NCI-H524 treated with DMSO at 0.1 percent for 48 hours (cell line): Measurements from ENCODE around the gene CLRN3.

Experiments used
- DNase-seq: peaks from one replicate; lab custom pipeline; 2025; lab: John Stamatoyannopoulos, UW

Gene CLRN3

GRCh38 chr10:127919418-127920271 is 26.9 kb upstream of the CLRN3 start:
- no peak for DNase-seq

- DNase-seq: no peak
These were observed 25.8 kb upstream of the CLRN3 start for GRCh38 chr10:127918572-127918971.

GRCh38 chr10:127916826-127917225 is 24.1 kb upstream of the CLRN3 start:
- DNase-seq: no peak

GRCh38 chr10:127915324-127915723 is 22.6 kb upstream of the CLRN3 start:
- DNase-seq: no peak

- DNase-seq: no peak
These were observed 20.6 kb upstream of the CLRN3 start for GRCh38 chr10:127913368-127913759.

- DNase-seq: no peak
These were observed 20.0 kb upstream of the CLRN3 start for GRCh38 chr10:127912607-127913367.

- DNase-seq: no peak
These were observed 19.1 kb upstream of the CLRN3 start for GRCh38 chr10:127911867-127912257.

GRCh38 chr10:127911218-127911866 is 18.6 kb upstream of the CLRN3 start:
- DNase-seq: no peak

- DNase-seq: no peak
These were observed 17.7 kb upstream of the CLRN3 start for GRCh38 chr10:127910464-127910770.

GRCh38 chr10:127909716-127910463 is 17.1 kb upstream of the CLRN3 start:
- DNase-seq: no peak

GRCh38 chr10:127908959-127909267 is 16.2 kb upstream of the CLRN3 start:
- no peak for DNase-seq

- DNase-seq: no peak
These were observed 15.6 kb upstream of the CLRN3 start for GRCh38 chr10:127908106-127908958.

- no peak for DNase-seq
These were observed 14.8 kb upstream of the CLRN3 start for GRCh38 chr10:127907411-127908105.

- DNase-seq: no peak
These were observed 14.0 kb upstream of the CLRN3 start, which contains the start of gene PTPRE for GRCh38 chr10:127906548-127907377. TSS of gene PTPRE (plus strand) at chr10:127907103. CDS start at chr10:128040882, 133,779 bp downstream.

GRCh38 chr10:127905848-127906261 is 13.1 kb upstream of the CLRN3 start:
- no peak for DNase-seq

- no peak for DNase-seq
These were observed 12.5 kb upstream of the CLRN3 start for GRCh38 chr10:127905001-127905847.

GRCh38 chr10:127904311-127905000 is 11.7 kb upstream of the CLRN3 start:
- no peak for DNase-seq

GRCh38 chr10:127903789-127904188 is 11.0 kb upstream of the CLRN3 start:
- no peak for DNase-seq
